Ureter (tissue), 1 donor: ENCODE results near the gene DECR2. TPM values are rescaled to one million over a fixed set of nuclear protein-coding genes. Genes with fewer than 3 reads are reported as not detected.
"Not testable (repeated sequence)": the region's sequence is repeated elsewhere in the genome, so short reads cannot be mapped to it uniquely, and the experiment has no call there.

Experiments
- DNase-seq: peaks from one replicate; pipeline ENCODE4 v3.0.0-alpha.2; 2020; ENCODE audit warnings: low spot score
- total RNA-seq: library from RNA; stranded (reverse); gene quantifications from one replicate; pipeline ENCODE4 v1.2.4, GENCODE V29; 2023
- donor health status: DM: yes; HTN: yes; CAD: no.

The DECR2 gene
- 17.5 TPM for total RNA-seq

GRCh38 chr16:401468-402348 is at the start of gene DECR2:
Gene DECR2 (plus strand): TSS chr16:401885. CDS start chr16:401964, 79 bp downstream.
- peak; percentile 97 for DNase-seq

GRCh38 chr16:352547-353403 is 48.9 kb upstream of the DECR2 start, which contains the start of gene AXIN1:
Gene AXIN1 (minus strand): TSS chr16:352723. CDS start chr16:347025, 5,698 bp downstream.
- peak; percentile 100 for DNase-seq

GRCh38 chr16:353404-354290 is 48.0 kb upstream of the DECR2 start:
- DNase-seq, result no peak

GRCh38 chr16:354291-354881 is 47.3 kb upstream of the DECR2 start:
- peak; percentile 90 for DNase-seq

GRCh38 chr16:354971-355461 is 46.7 kb upstream of the DECR2 start:
- no peak for DNase-seq

GRCh38 chr16:356741-357140 is 44.9 kb upstream of the DECR2 start:
- no peak for DNase-seq

- no peak for DNase-seq
Observed at GRCh38 chr16:359067-359763, 42.5 kb upstream of the DECR2 start.

GRCh38 chr16:359871-360697 is 41.6 kb upstream of the DECR2 start:
- no peak for DNase-seq

- no peak for DNase-seq
Observed at GRCh38 chr16:360698-361336, 40.9 kb upstream of the DECR2 start.

GRCh38 chr16:361341-361871 is 40.3 kb upstream of the DECR2 start:
- DNase-seq, result no peak

- DNase-seq, result peak; percentile 80
Observed at GRCh38 chr16:361872-362701, 39.6 kb upstream of the DECR2 start.

- DNase-seq, result not testable (repeated sequence)
Observed at GRCh38 chr16:362702-362999, 39.0 kb upstream of the DECR2 start.

GRCh38 chr16:363110-363765 is 38.4 kb upstream of the DECR2 start:
- no peak for DNase-seq

- DNase-seq, result no peak
Observed at GRCh38 chr16:363766-364490, 37.8 kb upstream of the DECR2 start.

GRCh38 chr16:364595-365491 is 36.8 kb upstream of the DECR2 start:
- no peak for DNase-seq

- no peak for DNase-seq
Observed at GRCh38 chr16:366476-366875, 35.2 kb upstream of the DECR2 start.
